SK-N-MC (cell line): Measurements from ENCODE around the gene INIP.
"Not testable (repeated sequence)": the region's sequence is repeated elsewhere in the genome, so short reads cannot be mapped to it uniquely, and the experiment has no call there.

Source experiments
- DNase-seq: peaks from one replicate; pipeline ENCODE4 v3.0.0-alpha.2; 2011; ENCODE audit warnings: low read depth, low spot score
- H3K27ac ChIP-seq: fragments of 200-600 bp; sonication (generic); 2 replicates; pipeline ENCODE4 v1.5.1; 2016; ENCODE audit warnings: mixed run types
- H3K36me3 ChIP-seq: fragments of 200-600 bp; sonication (generic); 2 replicates; pipeline ENCODE4 v1.6.1; 2017; ENCODE audit warnings: antibody characterized with exemption, low read length, mixed read lengths; ENCODE audit not compliant: insufficient read depth
- H3K4me3 ChIP-seq: fragments of 200-600 bp; sonication (generic); 2 replicates; pipeline ENCODE4 v1.5.1; 2016
- H3K9ac ChIP-seq: fragments of 200-600 bp; sonication (generic); 2 replicates; pipeline ENCODE4 v1.8.0; 2017; ENCODE audit warnings: mixed run types, mixed read lengths; ENCODE audit not compliant: insufficient read length
- H3K9me3 ChIP-seq: fragments of 200-600 bp; sonication (generic); 2 replicates; pipeline ENCODE4 v1.6.1; 2017; ENCODE audit warnings: low read depth, mild to moderate bottlenecking, antibody characterized with exemption, low read length, moderate library complexity, mixed read lengths
- EZH2 ChIP-seq: fragments of 200-600 bp; sonication (generic); IDR thresholded peaks from one replicate; pipeline ENCODE4 v1.6.1; 2017; ENCODE audit warnings: antibody characterized with exemption
- FOXP2 ChIP-seq: optimal IDR thresholded peaks from 2 replicates; pipeline ENCODE3; 2011; ENCODE audit warnings: mild to moderate bottlenecking, moderate library complexity; ENCODE audit not compliant: insufficient read depth; ENCODE audit errors: extremely low read length, control extremely low read depth
- POLR2AphosphoS5 ChIP-seq: IDR thresholded peaks from 2 replicates; pipeline ENCODE4 v1.6.1; 2012; ENCODE audit warnings: mild to moderate bottlenecking, low read depth, low read length, borderline replicate concordance

INIP gene

GRCh38 chr9:112747094-112747493 lies 29.2 kb upstream of the INIP start:
- H3K9ac ChIP-seq, result no peak overlapping the region
- no peak for DNase-seq
- no peak overlapping the region for H3K27ac ChIP-seq
- TF ChIP-seq FOXP2 (no peak), POLR2AphosphoS5 (no peak)
- no peaks in the 10 kb centered on the region for H3K9me3 ChIP-seq
- no peaks in the 10 kb centered on the region for H3K36me3 ChIP-seq
- no peak overlapping the region for H3K4me3 ChIP-seq

DNA sequence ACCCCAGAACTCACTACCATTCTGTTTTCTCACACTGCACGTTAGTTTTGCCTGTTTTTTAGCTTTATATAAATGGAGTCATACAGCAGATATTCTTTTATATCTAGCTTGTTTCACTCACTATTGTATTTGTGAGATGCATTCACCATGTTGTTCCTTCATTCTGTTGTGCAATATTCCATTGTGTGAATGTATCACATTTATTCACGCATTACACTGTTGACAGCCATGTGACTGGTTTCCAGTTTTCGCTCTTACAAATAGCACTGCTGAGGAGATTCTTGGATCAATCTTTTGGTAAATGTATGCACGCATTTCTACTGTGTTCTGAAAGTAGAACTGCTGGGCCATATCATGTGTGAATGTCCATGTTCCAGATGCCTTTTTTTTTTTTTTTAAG lies 26.3 kb upstream of the INIP start:
- no peak overlapping the region for H3K4me3 ChIP-seq
- no peak for TF ChIP-seq POLR2AphosphoS5
- TF ChIP-seq EZH2, result no peak
- no peaks in the 10 kb centered on the region for H3K9me3 ChIP-seq
- H3K36me3 ChIP-seq, result no peaks in the 10 kb centered on the region
- H3K27ac ChIP-seq, result no peak overlapping the region
- no peak for DNase-seq
- H3K9ac ChIP-seq, result no peak overlapping the region

DNA sequence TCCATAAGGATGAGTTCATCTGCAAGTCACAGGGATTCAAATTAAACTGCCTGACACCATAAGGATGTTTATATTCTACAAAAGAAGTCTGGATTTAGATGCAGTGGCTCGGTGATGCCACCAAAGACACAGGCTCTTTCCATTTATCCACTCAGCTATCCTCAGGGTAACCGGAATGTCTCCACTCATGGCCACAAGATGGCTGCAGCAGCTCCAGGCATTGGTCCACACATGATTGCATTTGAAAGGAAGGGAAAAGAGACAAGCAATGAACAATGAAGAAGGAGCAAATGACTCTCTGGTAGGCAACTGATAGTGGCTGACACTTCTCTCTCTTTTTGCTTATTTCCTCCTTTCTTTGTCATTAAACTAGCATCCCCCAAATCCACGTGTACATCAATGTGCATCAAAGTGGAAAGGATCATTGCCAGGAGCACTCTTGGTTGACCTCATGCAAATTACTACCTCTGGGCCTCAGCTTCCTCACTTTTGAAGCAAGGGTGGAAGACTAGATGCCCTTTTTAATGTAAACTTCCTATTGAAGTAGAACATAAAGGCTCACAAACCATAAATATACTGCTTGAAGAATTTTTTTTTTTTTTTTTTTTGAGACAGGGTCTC lies 25.4 kb upstream of the INIP start:
- no peak for DNase-seq
- Histone ChIP-seq H3K27ac (no peak overlapping the region), H3K9ac (no peak overlapping the region), H3K9me3 (no peaks in the 10 kb centered on the region), H3K4me3 (no peak overlapping the region), H3K36me3 (no peaks in the 10 kb centered on the region)
- TF ChIP-seq FOXP2 (no peak), POLR2AphosphoS5 (no peak), EZH2 (no peak)

- no peak for DNase-seq
- Histone ChIP-seq H3K27ac (no peak overlapping the region), H3K4me3 (no peak overlapping the region), H3K36me3 (no peaks in the 10 kb centered on the region), H3K9me3 (no peaks in the 10 kb centered on the region), H3K9ac (no peak overlapping the region)
- TF ChIP-seq EZH2 (no peak), POLR2AphosphoS5 (no peak), FOXP2 (no peak)
These were observed 17.0 kb upstream of the INIP start for GRCh38 chr9:112734892-112735291.

- no peaks in the 10 kb centered on the region for H3K9me3 ChIP-seq
- TF ChIP-seq FOXP2 (no peak), EZH2 (no peak), POLR2AphosphoS5 (no peak)
- no peaks in the 10 kb centered on the region for H3K36me3 ChIP-seq
- DNase-seq, result no peak
- H3K27ac ChIP-seq, result no peak overlapping the region
- no peak overlapping the region for H3K9ac ChIP-seq
- no peak overlapping the region for H3K4me3 ChIP-seq
These were observed 14.1 kb upstream of the INIP start for GRCh38 chr9:112731971-112732370.

GRCh38 chr9:112728401-112728800 lies 10.5 kb upstream of the INIP start:
- Histone ChIP-seq H3K9ac (no peak overlapping the region), H3K36me3 (no peaks in the 10 kb centered on the region), H3K4me3 (no peak overlapping the region), H3K27ac (no peak overlapping the region), H3K9me3 (no peaks in the 10 kb centered on the region)
- TF ChIP-seq FOXP2, result no peak
- TF ChIP-seq EZH2, result no peak
- TF ChIP-seq POLR2AphosphoS5, result no peak
- no peak for DNase-seq

GRCh38 chr9:112726428-112726827 lies 8.5 kb upstream of the INIP start:
- Histone ChIP-seq H3K9ac (no peak overlapping the region), H3K9me3 (no peaks in the 10 kb centered on the region), H3K36me3 (no peaks in the 10 kb centered on the region), H3K4me3 (no peak overlapping the region), H3K27ac (no peak overlapping the region)
- no peak for DNase-seq
- TF ChIP-seq FOXP2, result no peak
- TF ChIP-seq POLR2AphosphoS5, result no peak
- no peak for TF ChIP-seq EZH2

- DNase-seq, result no peak
- Histone ChIP-seq H3K27ac (no peak overlapping the region), H3K9me3 (no peaks in the 10 kb centered on the region), H3K9ac (no peak overlapping the region), H3K4me3 (no peak overlapping the region), H3K36me3 (no peaks in the 10 kb centered on the region)
- TF ChIP-seq FOXP2 (no peak), EZH2 (no peak), POLR2AphosphoS5 (no peak)
These were observed 8.0 kb upstream of the INIP start for GRCh38 chr9:112725961-112726360.

DNA sequence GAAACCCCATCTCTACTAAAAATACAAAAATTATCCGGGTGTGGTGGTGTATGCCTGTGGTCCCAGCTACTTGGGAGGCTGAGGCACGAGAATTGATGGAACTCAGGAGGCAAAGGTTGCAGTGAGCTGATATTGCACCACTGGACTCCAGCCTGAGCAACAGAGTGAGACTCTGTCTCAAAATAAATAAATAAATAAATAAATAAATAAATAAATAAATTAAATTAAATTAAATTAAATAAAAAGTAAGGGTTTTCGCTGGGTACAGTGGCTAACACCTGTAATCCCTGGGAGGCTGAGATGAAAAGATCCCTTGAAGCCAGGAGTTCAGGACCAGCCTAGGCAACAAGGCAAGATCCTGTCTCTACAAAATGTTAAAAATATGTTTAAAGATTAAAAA lies 4.8 kb upstream of the INIP start:
- not testable (repeated sequence) for H3K36me3 ChIP-seq, H3K9me3 ChIP-seq, H3K4me3 ChIP-seq, H3K27ac ChIP-seq, H3K9ac ChIP-seq, DNase-seq
